Measurements from ENCODE around the gene ELAVL2.

ELAVL2 gene

GRCh38 chr9:23820451-23821374 lies 5.3 kb downstream of the ELAVL2 start:
- H3K4me3 ChIP-seq (replicated peaks; ENCODE audit: low read depth, low read length): no peak overlapping the region
- DNase-seq (ENCODE audit: low read depth): no peak
- TF ChIP-seq, protein P1, sequence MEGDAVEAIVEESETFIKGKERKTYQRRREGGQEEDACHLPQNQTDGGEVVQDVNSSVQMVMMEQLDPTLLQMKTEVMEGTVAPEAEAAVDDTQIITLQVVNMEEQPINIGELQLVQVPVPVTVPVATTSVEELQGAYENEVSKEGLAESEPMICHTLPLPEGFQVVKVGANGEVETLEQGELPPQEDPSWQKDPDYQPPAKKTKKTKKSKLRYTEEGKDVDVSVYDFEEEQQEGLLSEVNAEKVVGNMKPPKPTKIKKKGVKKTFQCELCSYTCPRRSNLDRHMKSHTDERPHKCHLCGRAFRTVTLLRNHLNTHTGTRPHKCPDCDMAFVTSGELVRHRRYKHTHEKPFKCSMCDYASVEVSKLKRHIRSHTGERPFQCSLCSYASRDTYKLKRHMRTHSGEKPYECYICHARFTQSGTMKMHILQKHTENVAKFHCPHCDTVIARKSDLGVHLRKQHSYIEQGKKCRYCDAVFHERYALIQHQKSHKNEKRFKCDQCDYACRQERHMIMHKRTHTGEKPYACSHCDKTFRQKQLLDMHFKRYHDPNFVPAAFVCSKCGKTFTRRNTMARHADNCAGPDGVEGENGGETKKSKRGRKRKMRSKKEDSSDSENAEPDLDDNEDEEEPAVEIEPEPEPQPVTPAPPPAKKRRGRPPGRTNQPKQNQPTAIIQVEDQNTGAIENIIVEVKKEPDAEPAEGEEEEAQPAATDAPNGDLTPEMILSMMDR (IDR thresholded peaks at IDR 0.05; ENCODE audit: low read length, missing control alignments): no peak

GRCh38 chr9:23819403-23819802 lies 6.6 kb downstream of the ELAVL2 start:
- no peak overlapping the region for H3K4me3 ChIP-seq (replicated peaks; ENCODE audit: low read depth, low read length)
- TF ChIP-seq, protein P1 (IDR thresholded peaks at IDR 0.05; ENCODE audit: low read length, missing control alignments): no peak
- DNase-seq (ENCODE audit: low read depth): no peak

GRCh38 chr9:23814243-23814642 lies 11.8 kb downstream of the ELAVL2 start:
- DNase-seq (ENCODE audit: low read depth): no peak
- H3K4me3 ChIP-seq (replicated peaks; ENCODE audit: low read depth, low read length): no peak overlapping the region
- TF ChIP-seq, protein P1 (IDR thresholded peaks at IDR 0.05; ENCODE audit: low read length, missing control alignments): no peak

DNA sequence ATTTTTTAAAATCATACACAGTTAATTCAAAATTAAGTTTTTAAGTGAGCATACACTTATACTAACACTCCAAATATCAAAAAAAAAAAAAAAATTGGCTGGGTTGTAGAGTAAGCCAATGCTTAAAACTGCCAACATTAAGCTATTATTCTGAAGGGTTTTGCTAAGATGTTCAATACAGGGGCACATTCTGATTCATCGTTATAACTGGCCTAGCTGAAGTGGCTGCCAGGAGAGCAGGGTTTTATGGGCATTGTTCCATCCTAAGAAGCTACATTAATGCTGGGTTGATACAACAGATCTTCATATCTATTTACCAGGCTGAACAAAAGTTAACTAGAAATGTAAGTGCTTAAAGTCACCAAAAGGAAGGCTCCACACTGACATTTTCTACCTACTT lies 13.4 kb downstream of the ELAVL2 start:
- no peak overlapping the region for H3K4me3 ChIP-seq (replicated peaks; ENCODE audit: low read depth, low read length)
- TF ChIP-seq, protein P1 (IDR thresholded peaks at IDR 0.05; ENCODE audit: low read length, missing control alignments): no peak
- no peak for DNase-seq (ENCODE audit: low read depth)

DNA sequence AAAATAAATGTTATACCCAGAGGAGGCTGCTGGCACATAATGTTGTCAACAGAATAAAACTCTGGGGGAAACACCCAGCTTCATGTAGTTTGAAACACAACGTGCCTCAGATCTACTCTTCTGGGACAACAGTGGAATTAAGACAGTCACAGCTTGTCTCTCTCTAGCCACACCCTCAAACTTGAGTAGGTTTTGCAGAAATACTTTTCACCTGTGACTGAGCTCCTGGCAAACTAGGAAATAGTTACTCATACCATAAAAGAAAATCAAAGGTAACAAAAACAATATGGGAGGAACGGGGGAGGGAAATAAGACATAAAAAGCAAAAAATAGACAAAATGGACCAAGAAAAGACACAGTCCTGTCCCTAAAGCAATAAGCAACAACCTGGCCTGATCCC lies 14.4 kb downstream of the ELAVL2 start:
- TF ChIP-seq, protein P1 (IDR thresholded peaks at IDR 0.05; ENCODE audit: low read length, missing control alignments): no peak

GRCh38 chr9:23803216-23803615 lies 22.8 kb downstream of the ELAVL2 start:
- DNase-seq (ENCODE audit: low read depth): no peak
- no peak overlapping the region for H3K4me3 ChIP-seq (replicated peaks; ENCODE audit: low read depth, low read length)
- TF ChIP-seq, protein P1 (IDR thresholded peaks at IDR 0.05; ENCODE audit: low read length, missing control alignments): no peak

More for the DNA sequence above, 14.4 kb downstream of the ELAVL2 start:
- H3K4me3 ChIP-seq (replicated peaks; ENCODE audit: low read depth, low read length): no peak overlapping the region
- no peak for DNase-seq (ENCODE audit: low read depth)

All from fibroblast of pulmonary artery (primary cell).